Measurements from ENCODE around the gene SULF2. TPM values are rescaled to one million over a fixed set of nuclear protein-coding genes. Genes with fewer than 3 reads are reported as not detected.
"Not testable (repeated sequence)": the region's sequence is repeated elsewhere in the genome, so short reads cannot be mapped to it uniquely, and the experiment has no call there.

Gene SULF2
- 39.7 TPM for total RNA-seq
- long read RNA-seq, full-length matches to known transcripts: 4 of 66 reads
- long read RNA-seq, partial matches to known transcripts: 14 of 66 reads
- long read RNA-seq, other reads (novel, unspliced or antisense): 48 of 66 reads

- DNase-seq (ENCODE audit: low spot score): peak; percentile 80
Measured at GRCh38 chr20:47785311-47785853, at the start of gene SULF2. Gene SULF2 (minus strand): TSS chr20:47785481. CDS start chr20:47757363, 28,118 bp downstream.

GRCh38 chr20:47831675-47832074 is 46.4 kb upstream of the SULF2 start:
- intact Hi-C loops (cut with DNase I); DNase-seq (ENCODE audit: low spot score): not testable (repeated sequence)

More at GRCh38 chr20:47785311-47785853, at the start of gene SULF2:
- intact Hi-C loops (cut with DNase I): loop anchor here (5.0 to 10.0 kb wide), 2 partner anchors 108 to 489 kb away; no protein-coding TSS in a partner anchor

- intact Hi-C loops (cut with DNase I): not testable (repeated sequence)
- peak; percentile 53 for DNase-seq (ENCODE audit: low spot score)
Measured at GRCh38 chr20:47826716-47827115, 41.4 kb upstream of the SULF2 start.

GRCh38 chr20:47826006-47826405 is 40.7 kb upstream of the SULF2 start:
- intact Hi-C loops (cut with DNase I): not testable (repeated sequence)
- peak; percentile 20 for DNase-seq (ENCODE audit: low spot score)

GRCh38 chr20:47825011-47825762 is 39.9 kb upstream of the SULF2 start:
- peak; percentile 55 for DNase-seq (ENCODE audit: low spot score)
- intact Hi-C loops (cut with DNase I): no loop called here

- peak; percentile 29 for DNase-seq (ENCODE audit: low spot score)
- intact Hi-C loops (cut with DNase I): not testable (repeated sequence)
Measured at GRCh38 chr20:47823941-47824340, 38.7 kb upstream of the SULF2 start.

GRCh38 chr20:47821481-47822100 is 36.3 kb upstream of the SULF2 start:
- intact Hi-C loops (cut with DNase I): no loop called here
- peak; percentile 27 for DNase-seq (ENCODE audit: low spot score)

- DNase-seq (ENCODE audit: low spot score): peak; percentile 56
- intact Hi-C loops (cut with DNase I): no loop called here
Measured at GRCh38 chr20:47818996-47819609, 33.8 kb upstream of the SULF2 start.

GRCh38 chr20:47818466-47818865 is 33.2 kb upstream of the SULF2 start:
- DNase-seq (ENCODE audit: low spot score): peak; percentile 61
- intact Hi-C loops (cut with DNase I): no loop called here

GRCh38 chr20:47818016-47818415 is 32.7 kb upstream of the SULF2 start:
- DNase-seq (ENCODE audit: low spot score): no peak
- intact Hi-C loops (cut with DNase I): no loop called here

GRCh38 chr20:47817573-47817972 is 32.3 kb upstream of the SULF2 start:
- DNase-seq (ENCODE audit: low spot score): peak; percentile 1
- intact Hi-C loops (cut with DNase I): no loop called here

GRCh38 chr20:47816487-47817451 is 31.5 kb upstream of the SULF2 start:
- peak; percentile 26 for DNase-seq (ENCODE audit: low spot score)
- intact Hi-C loops (cut with DNase I): no loop called here

- peak; percentile 47 for DNase-seq (ENCODE audit: low spot score)
Measured at GRCh38 chr20:47815866-47816265, 30.6 kb upstream of the SULF2 start.

GRCh38 chr20:47815416-47815806 is 30.1 kb upstream of the SULF2 start:
- DNase-seq (ENCODE audit: low spot score): peak; percentile 1
- intact Hi-C loops (cut with DNase I): no loop called here

More at GRCh38 chr20:47815866-47816265, 30.6 kb upstream of the SULF2 start:
- intact Hi-C loops (cut with DNase I): no loop called here

GRCh38 chr20:47814632-47815415 is 29.5 kb upstream of the SULF2 start:
- DNase-seq (ENCODE audit: low spot score): peak; percentile 70
- intact Hi-C loops (cut with DNase I): no loop called here

- intact Hi-C loops (cut with DNase I): no loop called here
- peak; percentile 44 for DNase-seq (ENCODE audit: low spot score)
Measured at GRCh38 chr20:47810721-47811347, 25.6 kb upstream of the SULF2 start.

GRCh38 chr20:47810116-47810677 is 24.9 kb upstream of the SULF2 start:
- intact Hi-C loops (cut with DNase I): no loop called here
- DNase-seq (ENCODE audit: low spot score): peak; percentile 15

All from cardiac septum (tissue), 1 donor.